ENCODE results near the gene ADCY3. TPM values are rescaled to one million over a fixed set of nuclear protein-coding genes. Genes with fewer than 3 reads are reported as not detected.

The ADCY3 gene
- total RNA-seq, 4 donors from 2014 or later: 3.9 to 16.6 (median 12.3) TPM

DNA sequence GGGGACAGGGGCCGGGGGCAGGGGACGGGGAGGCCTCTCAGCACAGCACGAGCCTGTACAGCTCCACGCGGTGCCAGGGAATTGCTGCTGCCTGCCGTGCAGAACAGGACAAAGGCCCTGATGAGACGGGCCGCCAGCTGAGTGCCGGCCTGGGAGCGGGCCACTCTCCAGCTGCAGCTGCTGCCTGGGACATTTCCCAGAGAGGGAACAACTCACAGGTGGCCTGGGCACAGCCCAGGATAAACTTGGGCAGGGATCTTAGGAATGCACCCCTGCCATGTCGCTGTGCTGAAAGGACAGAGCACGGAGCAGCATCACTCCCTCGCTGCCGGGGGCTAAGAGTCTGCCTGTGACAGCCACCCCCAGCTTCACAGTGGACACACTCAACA, 88.0 kb downstream of the ADCY3 start:
- TF ChIP-seq, protein P1, sequence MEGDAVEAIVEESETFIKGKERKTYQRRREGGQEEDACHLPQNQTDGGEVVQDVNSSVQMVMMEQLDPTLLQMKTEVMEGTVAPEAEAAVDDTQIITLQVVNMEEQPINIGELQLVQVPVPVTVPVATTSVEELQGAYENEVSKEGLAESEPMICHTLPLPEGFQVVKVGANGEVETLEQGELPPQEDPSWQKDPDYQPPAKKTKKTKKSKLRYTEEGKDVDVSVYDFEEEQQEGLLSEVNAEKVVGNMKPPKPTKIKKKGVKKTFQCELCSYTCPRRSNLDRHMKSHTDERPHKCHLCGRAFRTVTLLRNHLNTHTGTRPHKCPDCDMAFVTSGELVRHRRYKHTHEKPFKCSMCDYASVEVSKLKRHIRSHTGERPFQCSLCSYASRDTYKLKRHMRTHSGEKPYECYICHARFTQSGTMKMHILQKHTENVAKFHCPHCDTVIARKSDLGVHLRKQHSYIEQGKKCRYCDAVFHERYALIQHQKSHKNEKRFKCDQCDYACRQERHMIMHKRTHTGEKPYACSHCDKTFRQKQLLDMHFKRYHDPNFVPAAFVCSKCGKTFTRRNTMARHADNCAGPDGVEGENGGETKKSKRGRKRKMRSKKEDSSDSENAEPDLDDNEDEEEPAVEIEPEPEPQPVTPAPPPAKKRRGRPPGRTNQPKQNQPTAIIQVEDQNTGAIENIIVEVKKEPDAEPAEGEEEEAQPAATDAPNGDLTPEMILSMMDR (IDR thresholded peaks at IDR 0.05 in 4 of 5, conservative IDR thresholded peaks at IDR 0.05 in 1 of 5): no peak
- TF ChIP-seq POLR2A (IDR thresholded peaks at IDR 0.05): no peak
- in situ Hi-C loops (cut with MboI; ENCODE audit: low sequenced_read_pairs in 4 of 4) (no loop called here), intact Hi-C loops (cut with DNase I; ENCODE audit: low total_unique reads) (no loop called here)
- Histone ChIP-seq H3K36me3 (no peaks in the 10 kb centered on the region), H3K27me3 (no peaks in the 10 kb centered on the region), H3K4me3 (no peak overlapping the region), H3K27ac (no peak overlapping the region), H3K4me1 (peaks cover 0 to 9% of the 10 kb centered on the region in 2 donors), H3K9me3 (no peaks in the 10 kb centered on the region)
- DNase-seq (peak; percentile 45 to 67), ATAC-seq (peak; percentile 60 to 65)

GRCh38 chr2:24831221-24832072, 88.6 kb downstream of the ADCY3 start:
- Histone ChIP-seq H3K4me3 (no peak overlapping the region), H3K9me3 (no peaks in the 10 kb centered on the region), H3K27me3 (no peaks in the 10 kb centered on the region), H3K27ac (no peak overlapping the region), H3K36me3 (no peaks in the 10 kb centered on the region), H3K4me1 (peaks cover 0 to 13% of the 10 kb centered on the region in 2 donors)
- in situ Hi-C loops (cut with MboI; ENCODE audit: low sequenced_read_pairs in 4 of 4): no loop called here
- intact Hi-C loops (cut with DNase I; ENCODE audit: low total_unique reads): no loop called here
- ATAC-seq (no peak), DNase-seq (no peak)
- TF ChIP-seq, protein P1 (IDR thresholded peaks at IDR 0.05 in 4 of 5, conservative IDR thresholded peaks at IDR 0.05 in 1 of 5): no peak
- no peak for TF ChIP-seq POLR2A (IDR thresholded peaks at IDR 0.05)

DNA sequence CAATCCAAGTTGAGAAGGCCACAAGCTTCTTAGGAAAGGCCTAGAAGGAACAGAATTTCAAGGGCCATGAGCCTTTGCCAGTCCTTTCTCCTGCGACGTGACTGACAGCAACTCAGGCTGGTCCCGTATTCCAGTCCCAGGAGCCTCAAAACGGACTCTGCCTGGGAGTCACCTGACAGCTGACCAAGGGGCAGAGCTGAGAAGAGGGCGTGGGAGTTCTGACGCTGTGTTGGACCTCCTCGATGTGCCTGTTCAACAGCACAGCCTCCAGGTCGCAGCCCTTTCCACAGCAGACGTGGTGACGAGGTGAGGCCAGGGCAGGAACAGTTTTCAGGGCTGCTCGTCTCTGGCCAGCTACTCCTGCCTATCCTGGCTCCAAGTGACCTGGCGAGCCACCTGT, 89.3 kb downstream of the ADCY3 start:
- H3K36me3 ChIP-seq: no peaks in the 10 kb centered on the region
- H3K4me3 ChIP-seq: no peak overlapping the region
- peak overlapping the region in 1 of 4 donors; percentile 18 for H3K27ac ChIP-seq
- peaks cover 0 to 13% of the 10 kb centered on the region in 2 donors for H3K4me1 ChIP-seq
- TF ChIP-seq, protein P1 (IDR thresholded peaks at IDR 0.05 in 4 of 5, conservative IDR thresholded peaks at IDR 0.05 in 1 of 5): no peak
- TF ChIP-seq POLR2A (IDR thresholded peaks at IDR 0.05): no peak
- no peaks in the 10 kb centered on the region for H3K9me3 ChIP-seq
- ATAC-seq: no peak
- DNase-seq: no peak
- intact Hi-C loops (cut with DNase I; ENCODE audit: low total_unique reads) (no loop called here), in situ Hi-C loops (cut with MboI; ENCODE audit: low sequenced_read_pairs in 4 of 4) (no loop called here)
- no peaks in the 10 kb centered on the region for H3K27me3 ChIP-seq

- in situ Hi-C loops (cut with MboI; ENCODE audit: low sequenced_read_pairs in 4 of 4): no loop called here
- TF ChIP-seq POLR2A (IDR thresholded peaks at IDR 0.05): no peak
- TF ChIP-seq, protein P1 (IDR thresholded peaks at IDR 0.05 in 4 of 5, conservative IDR thresholded peaks at IDR 0.05 in 1 of 5): no peak
- no peaks in the 10 kb centered on the region for H3K36me3 ChIP-seq
Observed at GRCh38 chr2:24830351-24830750, 89.7 kb downstream of the ADCY3 start.

More at GRCh38 chr2:24830351-24830750, 89.7 kb downstream of the ADCY3 start:
- ATAC-seq (no peak), DNase-seq (peak in 1 of 2 donors; percentile 5)
- intact Hi-C loops (cut with DNase I; ENCODE audit: low total_unique reads): no loop called here
- Histone ChIP-seq H3K27ac (peak overlapping the region in 1 of 4 donors; percentile 18), H3K4me3 (no peak overlapping the region), H3K4me1 (peaks cover 0 to 13% of the 10 kb centered on the region in 2 donors), H3K27me3 (no peaks in the 10 kb centered on the region), H3K9me3 (no peaks in the 10 kb centered on the region)
